Suprapubic skin (tissue), 4 donors: Measurements from ENCODE around the gene LSM11. TPM values are rescaled to one million over a fixed set of nuclear protein-coding genes. Genes with fewer than 3 reads are reported as not detected.

Experiments used
- DNase-seq, 2 donors: peaks; one replicate each; pipeline ENCODE4 v3.0.0-alpha.2; 2019; ENCODE audit warnings: low spot score in 2 of 2
- H3K27ac ChIP-seq: fragments of 200-600 bp; sonication (generic); one replicate; pipeline ENCODE4 v1.5.1; 2019
- H3K27me3 ChIP-seq: fragments of 200-600 bp; sonication (generic); one replicate; pipeline ENCODE4 v1.5.1; 2019
- H3K36me3 ChIP-seq: fragments of 200-600 bp; sonication (generic); one replicate; pipeline ENCODE4 v1.5.1; 2019
- H3K4me1 ChIP-seq: fragments of 200-600 bp; sonication (generic); one replicate; pipeline ENCODE4 v1.5.1; 2019
- H3K4me3 ChIP-seq: fragments of 200-600 bp; sonication (generic); one replicate; pipeline ENCODE4 v1.5.1; 2019; ENCODE audit warnings: mild to moderate bottlenecking
- H3K9me3 ChIP-seq: fragments of 200-600 bp; sonication (generic); one replicate; pipeline ENCODE4 v1.5.1; 2019
- EP300 ChIP-seq: sonication (generic); formaldehyde crosslinking; IDR thresholded peaks from one replicate; pipeline ENCODE4 v1.6.1; 2017; ENCODE audit warnings: antibody characterized with exemption
- POLR2A ChIP-seq, 2 donors: fragments of 450-650 bp; IDR thresholded peaks; one replicate each; pipeline ENCODE4 v1.6.1; 2017; ENCODE audit warnings: antibody characterized with exemption in 2 of 2, mild to moderate bottlenecking in 2 of 2, moderate library complexity in 2 of 2
- POLR2AphosphoS5 ChIP-seq, 3 donors: sonication (generic); formaldehyde crosslinking; IDR thresholded peaks; one replicate each; pipeline ENCODE4 v1.6.1; 2017; ENCODE audit warnings: antibody characterized with exemption in 3 of 3
- WGBS: methylation state at CpG from one replicate; pipeline ENCODE4 v1.1.5; 2018; 5-methylcytosine and 5-hydroxymethylcytosine counted together
- total RNA-seq, 4 donors: library from RNA; depleted of rRNA; stranded (reverse); fragments of >200 nt; gene quantifications; one replicate each; pipeline ENCODE4 v1.1.0, GENCODE V29; 2016
- TF ChIP-seq, protein P1 (sequence below), 2 donors: fragments of 200-600 bp in 1 of 2; fragments of 450-650 bp in 1 of 2; sonication (generic) in 1 of 2; IDR thresholded peaks; one replicate each; pipeline ENCODE4 v1.5.1; 2016 to 2019; ENCODE audit warnings: antibody characterized with exemption in 2 of 2, mild to moderate bottlenecking in 1 of 2, moderate library complexity in 1 of 2

Gene LSM11
- total RNA-seq, 4 donors from 2014 or later, result 2.9 to 5.2 (median 3.6) TPM

- Histone ChIP-seq H3K36me3 (no peaks in the 10 kb centered on the region), H3K27ac (no peak overlapping the region), H3K27me3 (no peaks in the 10 kb centered on the region), H3K9me3 (no peaks in the 10 kb centered on the region), H3K4me1 (peaks cover 21% of the 10 kb centered on the region), H3K4me3 (peak overlapping the region; percentile 81)
- 71% methylated on average over 4 of the region's 4 CpGs for WGBS
- no peak for DNase-seq
- TF ChIP-seq EP300, result peak; percentile 63
- TF ChIP-seq POLR2AphosphoS5 (IDR thresholded peaks at IDR 0.05), result no peak
These were observed 1.5 kb downstream of the LSM11 start for GRCh38 chr5:157745041-157745456.

DNA sequence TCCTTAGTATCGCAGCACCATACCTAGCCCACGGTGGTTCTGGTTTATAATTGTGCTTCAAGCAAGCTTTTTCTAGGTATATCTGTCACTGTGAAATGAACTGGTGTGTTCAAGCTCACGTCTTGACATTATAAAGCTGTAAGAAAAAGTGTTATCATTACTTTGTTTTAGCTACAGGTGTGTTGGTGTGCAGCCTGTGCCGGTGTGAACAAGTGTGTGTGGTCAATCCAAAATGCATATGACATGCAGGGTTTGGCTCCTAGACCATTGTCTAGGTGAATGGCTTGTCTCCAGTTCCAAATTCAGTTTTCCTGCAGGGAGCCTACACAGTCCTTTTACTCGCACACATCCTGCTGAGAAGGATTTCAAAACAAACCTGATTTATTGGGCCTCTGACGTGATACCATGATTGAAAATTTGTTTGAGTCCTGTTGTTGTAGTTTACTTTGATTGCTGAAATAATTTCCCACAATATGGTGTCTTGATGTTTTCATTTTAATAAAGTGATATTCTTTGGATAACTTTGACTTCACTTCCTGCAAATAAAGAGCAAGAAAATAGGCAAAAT is 3.7 kb downstream of the LSM11 start:
- peaks cover 21% of the 10 kb centered on the region for H3K4me1 ChIP-seq
- TF ChIP-seq POLR2AphosphoS5 (IDR thresholded peaks at IDR 0.05) (no peak), POLR2A (IDR thresholded peaks at IDR 0.05) (no peak), EP300 (no peak)
- TF ChIP-seq, protein P1, sequence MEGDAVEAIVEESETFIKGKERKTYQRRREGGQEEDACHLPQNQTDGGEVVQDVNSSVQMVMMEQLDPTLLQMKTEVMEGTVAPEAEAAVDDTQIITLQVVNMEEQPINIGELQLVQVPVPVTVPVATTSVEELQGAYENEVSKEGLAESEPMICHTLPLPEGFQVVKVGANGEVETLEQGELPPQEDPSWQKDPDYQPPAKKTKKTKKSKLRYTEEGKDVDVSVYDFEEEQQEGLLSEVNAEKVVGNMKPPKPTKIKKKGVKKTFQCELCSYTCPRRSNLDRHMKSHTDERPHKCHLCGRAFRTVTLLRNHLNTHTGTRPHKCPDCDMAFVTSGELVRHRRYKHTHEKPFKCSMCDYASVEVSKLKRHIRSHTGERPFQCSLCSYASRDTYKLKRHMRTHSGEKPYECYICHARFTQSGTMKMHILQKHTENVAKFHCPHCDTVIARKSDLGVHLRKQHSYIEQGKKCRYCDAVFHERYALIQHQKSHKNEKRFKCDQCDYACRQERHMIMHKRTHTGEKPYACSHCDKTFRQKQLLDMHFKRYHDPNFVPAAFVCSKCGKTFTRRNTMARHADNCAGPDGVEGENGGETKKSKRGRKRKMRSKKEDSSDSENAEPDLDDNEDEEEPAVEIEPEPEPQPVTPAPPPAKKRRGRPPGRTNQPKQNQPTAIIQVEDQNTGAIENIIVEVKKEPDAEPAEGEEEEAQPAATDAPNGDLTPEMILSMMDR (IDR thresholded peaks at IDR 0.05), result no peak
- H3K27ac ChIP-seq, result no peak overlapping the region
- H3K9me3 ChIP-seq, result no peaks in the 10 kb centered on the region
- H3K36me3 ChIP-seq, result peaks cover under 1% of the 10 kb centered on the region
- 91% methylated on average over 6 of the region's 6 CpGs for WGBS
- H3K4me3 ChIP-seq, result no peak overlapping the region
- H3K27me3 ChIP-seq, result no peaks in the 10 kb centered on the region
- no peak for DNase-seq

DNA sequence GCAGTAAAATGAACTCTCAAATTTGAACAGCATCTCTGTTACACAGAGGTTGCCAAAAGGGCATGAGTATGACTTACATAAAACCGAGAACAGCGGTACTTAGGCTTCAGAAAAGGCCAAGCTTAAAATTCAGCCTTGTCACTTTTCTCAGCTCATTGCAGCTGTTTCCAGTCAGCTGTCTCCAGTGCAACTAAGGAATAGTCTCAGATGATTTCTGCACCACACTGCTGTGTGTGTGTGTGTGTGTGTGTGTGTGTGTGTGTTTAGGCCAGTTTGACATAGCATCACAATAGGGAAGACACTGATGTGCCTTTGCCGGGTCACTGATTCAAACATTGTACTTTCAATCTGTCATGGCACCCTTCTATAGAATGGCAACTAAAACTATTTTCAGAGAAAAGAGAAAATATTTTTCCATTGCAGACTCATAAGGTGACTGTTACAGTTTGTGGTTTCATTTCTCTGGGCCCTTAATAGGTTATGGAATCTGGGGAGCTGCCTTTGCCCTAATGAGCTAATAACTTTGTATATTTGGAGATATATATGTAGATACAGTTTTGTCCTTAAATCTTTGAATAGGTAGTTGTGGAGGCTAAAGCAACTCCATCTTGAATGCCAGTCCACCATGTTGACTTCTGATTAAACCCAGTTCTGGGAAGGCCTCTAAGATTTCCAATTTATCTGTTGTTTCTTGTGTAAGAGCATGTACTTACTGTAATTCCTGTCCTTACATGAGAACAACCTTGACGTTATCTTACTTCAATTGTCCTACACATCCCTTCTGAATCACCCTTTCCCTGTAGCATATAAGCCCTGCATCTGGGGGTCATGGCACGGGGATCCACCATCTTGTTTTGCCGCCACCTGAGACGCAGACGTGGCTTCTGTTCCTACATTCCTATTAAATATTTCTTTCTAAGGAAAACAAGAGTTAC is 4.5 kb downstream of the LSM11 start:
- peaks cover 8% of the 10 kb centered on the region for H3K36me3 ChIP-seq
- no peaks in the 10 kb centered on the region for H3K9me3 ChIP-seq
- no peak overlapping the region for H3K27ac ChIP-seq
- TF ChIP-seq POLR2AphosphoS5 (IDR thresholded peaks at IDR 0.05) (no peak), POLR2A (IDR thresholded peaks at IDR 0.05) (no peak), EP300 (no peak)
- TF ChIP-seq, protein P1 (IDR thresholded peaks at IDR 0.05), result no peak
- peaks cover 17% of the 10 kb centered on the region for H3K4me1 ChIP-seq
- WGBS, result 94% methylated on average over 8 of the region's 8 CpGs
- no peak for DNase-seq
- H3K4me3 ChIP-seq, result no peak overlapping the region
- no peaks in the 10 kb centered on the region for H3K27me3 ChIP-seq

DNA sequence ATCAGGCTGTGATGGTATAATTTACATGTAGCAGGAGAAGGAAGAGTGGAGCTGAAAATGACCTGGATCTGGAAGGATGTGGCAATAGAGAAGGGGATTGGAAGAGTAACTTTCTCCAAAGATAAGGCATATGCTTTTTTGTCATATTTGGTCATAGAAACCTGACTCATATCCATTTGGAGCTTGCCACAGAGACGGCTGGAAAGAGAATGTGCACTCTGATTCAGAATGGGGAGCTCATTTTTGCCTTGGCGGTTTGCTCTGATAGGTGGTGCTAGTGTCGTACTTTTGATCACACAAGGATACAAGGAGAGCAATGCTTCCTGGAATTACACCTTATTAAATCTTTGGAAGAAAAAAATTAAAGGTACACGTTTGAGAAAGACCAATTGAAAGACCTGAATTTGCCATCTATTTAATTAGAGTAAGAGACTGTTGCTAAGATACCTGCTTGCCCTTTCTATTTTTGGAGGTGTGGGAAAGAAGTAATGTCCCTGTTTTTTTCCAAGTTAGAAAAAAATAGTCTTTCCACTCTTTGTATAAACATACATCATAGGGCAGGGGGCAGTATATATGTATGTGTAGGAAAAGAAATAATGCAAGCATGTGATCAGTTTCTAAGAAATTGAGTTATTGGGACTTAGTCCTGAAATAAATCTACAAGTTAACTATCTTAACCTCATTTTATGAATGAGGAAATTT is 5.4 kb downstream of the LSM11 start:
- 74% methylated on average over 4 of the region's 4 CpGs for WGBS
- TF ChIP-seq POLR2A (IDR thresholded peaks at IDR 0.05) (no peak), POLR2AphosphoS5 (IDR thresholded peaks at IDR 0.05) (no peak), EP300 (no peak)
- TF ChIP-seq, protein P1 (IDR thresholded peaks at IDR 0.05), result no peak
- Histone ChIP-seq H3K4me1 (peaks cover 13% of the 10 kb centered on the region), H3K4me3 (no peak overlapping the region), H3K9me3 (no peaks in the 10 kb centered on the region), H3K27ac (no peak overlapping the region), H3K36me3 (peaks cover 17% of the 10 kb centered on the region), H3K27me3 (no peaks in the 10 kb centered on the region)
- no peak for DNase-seq

DNA sequence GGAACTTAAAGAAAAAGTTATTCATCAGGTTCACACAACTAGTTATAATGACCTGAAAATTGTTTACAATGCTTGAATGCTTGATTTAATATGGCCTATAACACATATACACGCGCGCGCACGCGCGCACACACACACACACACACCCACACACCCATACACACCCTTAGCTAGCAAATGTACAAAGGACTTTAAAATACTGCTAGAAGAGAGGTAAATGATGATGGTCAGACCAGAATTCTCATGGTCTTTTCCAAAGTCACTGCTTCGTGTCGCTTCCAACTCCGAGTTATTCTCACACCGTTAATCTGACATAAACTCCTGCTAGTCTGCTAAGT is 5.9 kb downstream of the LSM11 start:
- no peak for DNase-seq
- H3K4me1 ChIP-seq, result peaks cover 9% of the 10 kb centered on the region
- H3K9me3 ChIP-seq, result no peaks in the 10 kb centered on the region
- peaks cover 21% of the 10 kb centered on the region for H3K36me3 ChIP-seq
- no peak overlapping the region for H3K4me3 ChIP-seq
- 85% methylated on average over 11 of the region's 11 CpGs for WGBS
- no peaks in the 10 kb centered on the region for H3K27me3 ChIP-seq
- no peak overlapping the region for H3K27ac ChIP-seq
- TF ChIP-seq EP300, result no peak
- TF ChIP-seq, protein P1 (IDR thresholded peaks at IDR 0.05), result no peak
- TF ChIP-seq POLR2A (IDR thresholded peaks at IDR 0.05), result no peak
- TF ChIP-seq POLR2AphosphoS5 (IDR thresholded peaks at IDR 0.05), result no peak
